HG02588 (cell line): ENCODE data around the gene REELD1.

ENCODE experiments used
- ATAC-seq: cut with Tn5 transposase; IDR thresholded peaks from one replicate; pipeline ENCODE4 v1.9.1; 2021; ENCODE audit warnings: mild to moderate bottlenecking, moderate library complexity; ENCODE audit not compliant: unreplicated experiment

The REELD1 gene

GRCh38 chr4:146214238-146214637 is at the start of gene REELD1:
Gene REELD1, plus strand, starts transcription at chr4:146214538. Its CDS starts 2,415 bp downstream, at chr4:146216953.
- no peak for ATAC-seq

- ATAC-seq = no peak
These were observed 49.1 kb upstream of the REELD1 start for GRCh38 chr4:146165221-146165620.

GRCh38 chr4:146165840-146166239 is 48.5 kb upstream of the REELD1 start:
- peak; percentile 58 for ATAC-seq

- no peak for ATAC-seq
These were observed 44.2 kb upstream of the REELD1 start for GRCh38 chr4:146170149-146170548.

- peak; percentile 92 for ATAC-seq
These were observed 38.5 kb upstream of the REELD1 start, which contains the start of gene LSM6 for GRCh38 chr4:146175541-146176453. Gene LSM6, plus strand, starts transcription at chr4:146175718. Its CDS starts 7,204 bp downstream, at chr4:146182922.

- ATAC-seq = no peak
These were observed 37.4 kb upstream of the REELD1 start for GRCh38 chr4:146176891-146177290.

- no peak for ATAC-seq
These were observed 36.2 kb upstream of the REELD1 start for GRCh38 chr4:146178126-146178525.

- ATAC-seq = no peak
These were observed 34.5 kb upstream of the REELD1 start for GRCh38 chr4:146179784-146180370.

GRCh38 chr4:146182443-146182842 is 31.9 kb upstream of the REELD1 start:
- ATAC-seq = no peak

GRCh38 chr4:146183209-146183608 is 31.1 kb upstream of the REELD1 start:
- no peak for ATAC-seq

GRCh38 chr4:146186041-146186440 is 28.3 kb upstream of the REELD1 start:
- no peak for ATAC-seq

GRCh38 chr4:146186596-146186995 is 27.7 kb upstream of the REELD1 start:
- no peak for ATAC-seq

GRCh38 chr4:146190456-146190855 is 23.9 kb upstream of the REELD1 start:
- ATAC-seq = no peak

- no peak for ATAC-seq
These were observed 22.4 kb upstream of the REELD1 start for GRCh38 chr4:146191766-146192458.

GRCh38 chr4:146193628-146194027 is 20.7 kb upstream of the REELD1 start:
- ATAC-seq = no peak

- ATAC-seq = no peak
These were observed 20.1 kb upstream of the REELD1 start for GRCh38 chr4:146194212-146194611.

GRCh38 chr4:146202665-146203064 is 11.7 kb upstream of the REELD1 start:
- no peak for ATAC-seq

GRCh38 chr4:146207410-146207809 is 6.9 kb upstream of the REELD1 start:
- ATAC-seq = no peak

- ATAC-seq = no peak
These were observed 3.4 kb upstream of the REELD1 start for GRCh38 chr4:146210890-146211289.

- ATAC-seq = no peak
These were observed 2.9 kb upstream of the REELD1 start for GRCh38 chr4:146211440-146211839.

- no peak for ATAC-seq
These were observed 1.6 kb upstream of the REELD1 start for GRCh38 chr4:146212781-146213180.

GRCh38 chr4:146222313-146222712 is 8.0 kb downstream of the REELD1 start:
- no peak for ATAC-seq
